Peyer's patch (tissue), 4 donors: ENCODE data around the gene TMEM119.

Experiments
- POLR2A ChIP-seq, 2 donors: fragments of 450-650 bp; IDR thresholded peaks; one replicate each; pipeline ENCODE4 v1.5.1; 2017; ENCODE audit warnings: antibody characterized with exemption in 2 of 2, mild to moderate bottlenecking in 2 of 2, moderate library complexity in 2 of 2
- TF ChIP-seq, protein P1 (sequence below), 6 experiments: fragments of 450-650 bp in 4 of 6; fragments of 200-600 bp in 2 of 6; sonication (generic) in 1 of 6; IDR thresholded peaks; one replicate each; pipeline ENCODE4 v1.5.1; 2017 to 2019; ENCODE audit warnings: antibody characterized with exemption in 6 of 6, mild to moderate bottlenecking in 3 of 6, moderate library complexity in 1 of 6

DNA sequence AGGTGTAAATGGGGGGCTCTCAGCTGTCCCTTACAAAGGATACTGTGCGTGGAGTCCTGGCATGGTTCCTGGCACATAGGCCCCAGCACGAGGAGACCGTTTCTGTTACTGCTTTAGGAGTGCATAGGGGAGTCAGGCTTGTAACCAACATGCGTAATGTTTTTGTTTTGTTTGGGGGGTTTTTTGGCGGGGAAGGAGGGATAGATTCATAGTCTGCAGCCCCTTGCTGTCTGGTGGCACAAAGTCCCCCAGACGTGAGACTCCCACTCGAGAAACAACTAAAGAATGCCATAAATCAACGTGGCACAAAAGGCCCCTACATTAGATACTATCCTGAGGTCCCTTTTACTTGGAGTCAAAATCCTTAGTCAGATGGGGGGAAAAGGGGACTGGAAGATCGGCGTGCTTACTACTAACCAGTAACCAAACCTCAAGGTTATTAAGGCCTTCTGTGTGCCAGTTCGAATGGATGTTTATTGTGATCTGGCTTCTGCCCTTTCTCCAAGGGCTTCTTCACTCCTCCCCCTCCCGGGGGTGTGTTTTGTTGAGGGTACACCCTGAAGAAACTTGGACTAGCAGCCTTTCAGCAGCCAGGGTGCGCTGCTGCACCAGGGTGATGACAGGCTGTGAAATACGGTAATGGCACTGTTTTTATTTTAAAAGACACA lies 34.6 kb downstream of the TMEM119 start:
- TF ChIP-seq, protein P1, sequence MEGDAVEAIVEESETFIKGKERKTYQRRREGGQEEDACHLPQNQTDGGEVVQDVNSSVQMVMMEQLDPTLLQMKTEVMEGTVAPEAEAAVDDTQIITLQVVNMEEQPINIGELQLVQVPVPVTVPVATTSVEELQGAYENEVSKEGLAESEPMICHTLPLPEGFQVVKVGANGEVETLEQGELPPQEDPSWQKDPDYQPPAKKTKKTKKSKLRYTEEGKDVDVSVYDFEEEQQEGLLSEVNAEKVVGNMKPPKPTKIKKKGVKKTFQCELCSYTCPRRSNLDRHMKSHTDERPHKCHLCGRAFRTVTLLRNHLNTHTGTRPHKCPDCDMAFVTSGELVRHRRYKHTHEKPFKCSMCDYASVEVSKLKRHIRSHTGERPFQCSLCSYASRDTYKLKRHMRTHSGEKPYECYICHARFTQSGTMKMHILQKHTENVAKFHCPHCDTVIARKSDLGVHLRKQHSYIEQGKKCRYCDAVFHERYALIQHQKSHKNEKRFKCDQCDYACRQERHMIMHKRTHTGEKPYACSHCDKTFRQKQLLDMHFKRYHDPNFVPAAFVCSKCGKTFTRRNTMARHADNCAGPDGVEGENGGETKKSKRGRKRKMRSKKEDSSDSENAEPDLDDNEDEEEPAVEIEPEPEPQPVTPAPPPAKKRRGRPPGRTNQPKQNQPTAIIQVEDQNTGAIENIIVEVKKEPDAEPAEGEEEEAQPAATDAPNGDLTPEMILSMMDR (IDR thresholded peaks at IDR 0.05), result peak; percentile 75 to 93 (median 85)
- peak in 1 of 2 donors; percentile 62 for TF ChIP-seq POLR2A (IDR thresholded peaks at IDR 0.05)
